GM12878 (cell line): ENCODE measurements around the gene MRPL41. TPM values are rescaled to one million over a fixed set of nuclear protein-coding genes. Genes with fewer than 3 reads are reported as not detected.

Source experiments
- ATAC-seq: fragments of 200-7000 bp; cut with Tn5 transposase; 3 replicates; pipeline ENCODE4 v1.9.1; 2020; ENCODE audit warnings: mild to moderate bottlenecking, moderate library complexity
- BruUV-seq: library from RNA; stranded (reverse); fragments of 400-500 nt; replicated peaks from 2 replicates; lab custom pipeline; 2021; lab: Mats Ljungman, UMichigan
- CTCF ChIA-PET: fragments of 300-600 bp; sonication (Branson Sonifier 250); formaldehyde crosslinking; extraction: SDS; loops from one replicate; lab custom pipeline; 2021; ENCODE audit warnings: inconsistent platforms; lab: Yijun Ruan, JAX
- POLR2A ChIA-PET: fragments of 350-600 bp; formaldehyde crosslinking; extraction: SDS; loops from one replicate; lab custom pipeline; 2021; ENCODE audit warnings: inconsistent platforms; lab: Charles Lee
- RAD21 ChIA-PET: fragments of 300-600 bp; sonication (Branson Sonifier 250); formaldehyde crosslinking; loops from one replicate; lab custom pipeline; 2023; ENCODE audit warnings: antibody characterized with exemption; ENCODE audit not compliant: unreplicated experiment; lab: Charles Lee
- SMC1A ChIA-PET: fragments of 300-600 bp; sonication (Branson Sonifier 250); formaldehyde crosslinking; loops from one replicate; lab custom pipeline; 2023; ENCODE audit not compliant: unreplicated experiment, uncharacterized antibody; lab: Charles Lee
- DNase-seq: peaks from one replicate; pipeline ENCODE4 v3.0.0-alpha.2; 2011; ENCODE audit warnings: low read depth, low spot score
- FAIRE-seq: peaks from 3 replicates; lab custom pipeline; 2011; peaks lifted over from hg19 to GRCh38; lab: Jason Lieb, UNC
- H2AFZ ChIP-seq: 2 replicates; pipeline ENCODE4 v1.6.0; 2011; ENCODE audit warnings: low read depth, low read length, control low read depth; ENCODE audit not compliant: control insufficient read depth
- H3K27ac ChIP-seq: 2 replicates; pipeline ENCODE4 v1.5.1; 2011; ENCODE audit warnings: control low read depth; ENCODE audit not compliant: control insufficient read depth, insufficient read depth
- H3K27me3 ChIP-seq, 2 experiments: replicated peaks in 1 of 2; 2 replicates each; pipeline versions ENCODE4 v1.6.0 to v1.6.1; 2011; ENCODE audit warnings: low read length in 1 of 2; ENCODE audit not compliant: control insufficient read depth in 2 of 2, insufficient read depth in 2 of 2
- H3K36me3 ChIP-seq, 2 experiments: 2 replicates each; pipeline ENCODE4 v1.5.1; 2011; ENCODE audit warnings: low read length in 1 of 2; ENCODE audit not compliant: control insufficient read depth in 2 of 2, insufficient read depth in 2 of 2
- H3K4me1 ChIP-seq: 2 replicates; pipeline ENCODE4 v1.6.1; 2011; ENCODE audit warnings: mild to moderate bottlenecking, low read length, moderate library complexity, mixed read lengths; ENCODE audit not compliant: control insufficient read depth, insufficient read depth
- H3K4me2 ChIP-seq: 2 replicates; pipeline ENCODE4 v1.6.0; 2011; ENCODE audit warnings: control low read depth; ENCODE audit not compliant: control insufficient read depth, insufficient read depth
- H3K4me3 ChIP-seq: fragments of 200-600 bp; sonication (generic); 2 replicates; pipeline ENCODE4 v1.5.1; 2016
- H3K79me2 ChIP-seq: 2 replicates; pipeline ENCODE4 v1.6.0; 2011; ENCODE audit warnings: low read length; ENCODE audit not compliant: control insufficient read depth, insufficient read depth
- H3K9ac ChIP-seq: 2 replicates; pipeline ENCODE4 v1.8.0; 2011; ENCODE audit warnings: low read length, control low read depth, mixed read lengths; ENCODE audit not compliant: control insufficient read depth, insufficient read depth
- H3K9me3 ChIP-seq: replicated peaks from 3 replicates; pipeline ENCODE4 v1.5.1; 2011; ENCODE audit warnings: mild to moderate bottlenecking, low read length; ENCODE audit not compliant: control insufficient read depth, insufficient read depth
- H4K20me1 ChIP-seq: 2 replicates; pipeline ENCODE4 v1.6.0; 2011; ENCODE audit not compliant: control insufficient read depth, insufficient read depth
- BHLHE40 ChIP-seq, 2 experiments: fragments of 450-650 bp in 1 of 2; IDR thresholded peaks; 2 replicates each; pipeline ENCODE4 v1.6.1; 2011 to 2017; ENCODE audit warnings: low read depth in 2 of 2, borderline replicate concordance in 1 of 2, improper control_type of control experiment in 1 of 2, low read length in 1 of 2, mild to moderate bottlenecking in 1 of 2
- BMI1 ChIP-seq: fragments of 450-650 bp; IDR thresholded peaks from 2 replicates; pipeline ENCODE4 v1.6.1; 2016; ENCODE audit warnings: mild to moderate bottlenecking, moderate library complexity, borderline replicate concordance
- CHD2 ChIP-seq: IDR thresholded peaks from 2 replicates; pipeline ENCODE4 v1.6.1; 2011; ENCODE audit warnings: low read depth, low read length, improper control_type of control experiment, borderline replicate concordance
- CUX1 ChIP-seq: IDR thresholded peaks from 2 replicates; pipeline ENCODE4 v1.6.1; 2012; ENCODE audit warnings: improper control_type of control experiment, low read depth, low read length; ENCODE audit not compliant: insufficient replicate concordance
- ESRRA ChIP-seq: IDR thresholded peaks from 2 replicates; pipeline ENCODE4 v1.6.1; 2012; ENCODE audit warnings: mild to moderate bottlenecking, low read length, improper control_type of control experiment
- FOXM1 ChIP-seq: IDR thresholded peaks from 2 replicates; pipeline ENCODE4 v1.6.1; 2012; ENCODE audit warnings: low read depth, mild to moderate bottlenecking, inconsistent platforms, low read length, moderate library complexity
- HSF1 ChIP-seq: fragments of 150-350 bp; IDR thresholded peaks from 2 replicates; pipeline ENCODE4 v1.6.1; 2014; ENCODE audit warnings: mild to moderate bottlenecking, low read depth, low read length
- IRF3 ChIP-seq: fragments of 450-650 bp; IDR thresholded peaks from 2 replicates; pipeline ENCODE4 v1.6.1; 2014; ENCODE audit warnings: mild to moderate bottlenecking
- LARP7 ChIP-seq: fragments of 450-650 bp; IDR thresholded peaks from 2 replicates; pipeline ENCODE4 v1.6.1; 2017; ENCODE audit warnings: mild to moderate bottlenecking
- MEF2B ChIP-seq: fragments of 450-650 bp; IDR thresholded peaks from 2 replicates; pipeline ENCODE4 v1.6.1; 2018; ENCODE audit warnings: mild to moderate bottlenecking, moderate library complexity; ENCODE audit not compliant: partially characterized antibody, poor library complexity, severe bottlenecking
- NFYB ChIP-seq: IDR thresholded peaks from 2 replicates; pipeline ENCODE4 v1.6.1; 2011; ENCODE audit warnings: low read depth, mild to moderate bottlenecking, low read length, improper control_type of control experiment, moderate library complexity; ENCODE audit not compliant: insufficient read depth
- RAD21 ChIP-seq: IDR thresholded peaks from 2 replicates; pipeline ENCODE4 v1.6.1; 2011; ENCODE audit warnings: mild to moderate bottlenecking, low read depth, low read length, moderate library complexity; ENCODE audit not compliant: insufficient read depth
- RBBP5 ChIP-seq: fragments of 200-600 bp; sonication (generic); conservative IDR thresholded peaks from 2 replicates; pipeline ENCODE4 v1.6.1; 2016
- SMARCA5 ChIP-seq: fragments of 450-650 bp; IDR thresholded peaks from 2 replicates; pipeline ENCODE4 v1.6.1; 2017; ENCODE audit warnings: mild to moderate bottlenecking
- SMC3 ChIP-seq: IDR thresholded peaks from 2 replicates; pipeline ENCODE4 v1.6.1; 2011; ENCODE audit warnings: low read length, improper control_type of control experiment, borderline replicate concordance
- SREBF2 ChIP-seq: IDR thresholded peaks from 2 replicates; pipeline ENCODE4 v1.6.1; 2012; ENCODE audit warnings: mild to moderate bottlenecking, low read length
- SRF ChIP-seq, 2 experiments: IDR thresholded peaks; 2 replicates each; pipeline ENCODE4 v1.6.1; 2011; ENCODE audit warnings: low read depth in 2 of 2, low read length in 2 of 2, mild to moderate bottlenecking in 1 of 2, moderate library complexity in 1 of 2
- WGBS: methylation state at CpG from one replicate; pipeline ENCODE4 v1.1.6; 2016; ENCODE audit warnings: low lambda C conversion rate; ENCODE audit not compliant: insufficient replicate concordance, insufficient coverage; ENCODE audit errors: missing lambda C conversion rate; 5-methylcytosine and 5-hydroxymethylcytosine counted together
- in situ Hi-C: fragments of 300-500 bp; cut with MboI; formaldehyde crosslinking; loops from 9 replicates; pipeline ENCODE4 v1.14.3; 2018; ENCODE audit warnings: mixed read lengths
- intact Hi-C: fragments of 100-400 bp; cut with micrococcal nuclease; formaldehyde crosslinking; loops from one replicate; pipeline ENCODE4 v1.14.2; 2022; ENCODE audit not compliant: unreplicated experiment
- polyA plus RNA-seq, 11 experiments: library from polyadenylated mRNA; depleted of rRNA in 4 of 11; unstranded in 6 of 11; stranded (reverse) in 5 of 11; fragments of >200 nt; fragmentation: Nextera tagmentation in 4 of 11; fragmentation: Illumina TruSeq in 1 of 11; extraction: Ambion mirVana in 4 of 11; extraction: Trizol in 1 of 11; gene quantifications; 1 replicate in 1 of 11; 2 replicates in 10 of 11; pipeline versions ENCODE4 v1.2.1 to v1.2.3, GENCODE V29; 2011 to 2016; ENCODE audit warnings: inconsistent platforms in 2 of 11, missing spikeins in 2 of 11, low read depth in 1 of 11
- total RNA-seq, 4 experiments: library from RNA; depleted of rRNA in 3 of 4; stranded (reverse); fragments of >200 nt in 3 of 4; fragmentation: Illumina TruSeq in 1 of 4; extraction: Trizol in 1 of 4; gene quantifications; 2 replicates each; pipeline versions ENCODE4 v1.2.1 to v1.2.3, GENCODE V29; 2013 to 2021

Gene MRPL41
- total and polyA plus RNA-seq, 10 of the 15 experiments (the other 5 are each of a cell fraction or from before 2014, with no cell fraction given), result 1.3 to 116 (median 40.1) TPM

GRCh38 chr9:137543237-137543963, 8.3 kb upstream of the MRPL41 start:
- ChIA-PET POLR2A (no interaction called here), RAD21 (no interaction called here), CTCF (no interaction called here), SMC1A (no interaction called here)
- Histone ChIP-seq H3K79me2 (no peaks in the 10 kb centered on the region), H4K20me1 (no peaks in the 10 kb centered on the region), H3K9me3 (no peaks in the 10 kb centered on the region; the same call in 2 of the 3 replicates), H2AFZ (no peak overlapping the region), H3K4me1 (no peaks in the 10 kb centered on the region), H3K27me3 (no peaks in the 10 kb centered on the region; a peak in 1 of 4 replicates), H3K4me3 (no peak overlapping the region), H3K36me3 (no peaks in the 10 kb centered on the region), H3K9ac (no peak overlapping the region), H3K4me2 (no peak overlapping the region), H3K27ac (no peak overlapping the region)
- in situ Hi-C loops, result no loop called here
- ATAC-seq (no peak), DNase-seq (no peak), FAIRE-seq (no peak)
- 57% methylated on average over 25 of the region's 25 CpGs for WGBS
- intact Hi-C loops, result no loop called here
- no TSS peak for BruUV-seq
- TF ChIP-seq LARP7 (no peak), MEF2B (no peak), RAD21 (no peak), FOXM1 (no peak), ESRRA (no peak), HSF1 (no peak), SMARCA5 (no peak), BHLHE40 (IDR thresholded peaks at IDR 0.05; ENCODE audit: borderline replicate concordance in 1 of 2, low read depth in 2 of 2, low read length in 1 of 2) (no peak), SRF (IDR thresholded peaks at IDR 0.05; ENCODE audit: low read depth in 2 of 2, low read length in 2 of 2) (no peak), SREBF2 (no peak), NFYB (no peak), SMC3 (no peak), BMI1 (no peak), CUX1 (no peak), IRF3 (no peak), RBBP5 (no peak), CHD2 (no peak)
